ENCODE data around the gene MARCO.

MARCO gene

GRCh38 chr2:119019521-119019920 is 77.5 kb downstream of the MARCO start (continued):
- TF ChIP-seq TSHZ2 (CRISPR knock-in tag; IDR thresholded peaks at IDR 0.05) (no peak), ESRRG (CRISPR knock-in tag; IDR thresholded peaks at IDR 0.05) (no peak), ZFP30 (CRISPR knock-in tag; IDR thresholded peaks at IDR 0.05) (no peak), OSR1 (CRISPR knock-in tag; IDR thresholded peaks at IDR 0.05) (no peak)

GRCh38 chr2:119022678-119023077 is 80.7 kb downstream of the MARCO start:
- ATAC-seq: no peak
- TF ChIP-seq ZNF8 (CRISPR knock-in tag; IDR thresholded peaks at IDR 0.05): no peak
- TF ChIP-seq ZFP30 (CRISPR knock-in tag; IDR thresholded peaks at IDR 0.05): no peak
- no peak for TF ChIP-seq SNAI2 (CRISPR knock-in tag; IDR thresholded peaks at IDR 0.05)
- no peak for TF ChIP-seq TCF4 (CRISPR knock-in tag; IDR thresholded peaks at IDR 0.05; ENCODE audit: borderline replicate concordance)
- no peak for TF ChIP-seq PATZ1 (CRISPR knock-in tag; IDR thresholded peaks at IDR 0.05; ENCODE audit: borderline replicate concordance)

- TF ChIP-seq RARB (CRISPR knock-in tag; IDR thresholded peaks at IDR 0.05) (no peak), ZNF565 (CRISPR knock-in tag; conservative IDR thresholded peaks at IDR 0.05; ENCODE audit: low read depth) (no peak), ARNTL (CRISPR knock-in tag; IDR thresholded peaks at IDR 0.05; ENCODE audit: borderline replicate concordance, low read depth) (no peak), ZNF8 (CRISPR knock-in tag; IDR thresholded peaks at IDR 0.05) (no peak), ZFP30 (CRISPR knock-in tag; IDR thresholded peaks at IDR 0.05) (no peak), BACH2 (CRISPR knock-in tag; IDR thresholded peaks at IDR 0.05; ENCODE audit: borderline replicate concordance) (no peak), PATZ1 (CRISPR knock-in tag; IDR thresholded peaks at IDR 0.05; ENCODE audit: borderline replicate concordance) (no peak), ISL1 (CRISPR knock-in tag; IDR thresholded peaks at IDR 0.05) (no peak), OSR1 (CRISPR knock-in tag; IDR thresholded peaks at IDR 0.05) (no peak), TSHZ2 (CRISPR knock-in tag; IDR thresholded peaks at IDR 0.05) (no peak), CSDC2 (CRISPR knock-in tag; IDR thresholded peaks at IDR 0.05) (no peak)
- ATAC-seq: no peak
Measured at GRCh38 chr2:119023534-119023933, 81.5 kb downstream of the MARCO start.

- ATAC-seq: no peak
- no peak for TF ChIP-seq ZNF8 (CRISPR knock-in tag; IDR thresholded peaks at IDR 0.05)
- no peak for TF ChIP-seq GLIS3 (CRISPR knock-in tag; IDR thresholded peaks at IDR 0.05)
- no peak for TF ChIP-seq ISL1 (CRISPR knock-in tag; IDR thresholded peaks at IDR 0.05)
- TF ChIP-seq CSRNP3 (CRISPR knock-in tag; IDR thresholded peaks at IDR 0.05): no peak
- no peak for TF ChIP-seq TOX (CRISPR knock-in tag; IDR thresholded peaks at IDR 0.05; ENCODE audit: borderline replicate concordance)
- TF ChIP-seq PPARA (CRISPR knock-in tag; IDR thresholded peaks at IDR 0.05; ENCODE audit: borderline replicate concordance): no peak
- TF ChIP-seq POU6F1 (CRISPR knock-in tag; IDR thresholded peaks at IDR 0.05; ENCODE audit: borderline replicate concordance, low read depth): no peak
- TF ChIP-seq ZFP30 (CRISPR knock-in tag; IDR thresholded peaks at IDR 0.05): no peak
- TF ChIP-seq OSR1 (CRISPR knock-in tag; IDR thresholded peaks at IDR 0.05): no peak
- no peak for TF ChIP-seq ZNF70 (CRISPR knock-in tag; IDR thresholded peaks at IDR 0.05)
- TF ChIP-seq SNAI2 (CRISPR knock-in tag; IDR thresholded peaks at IDR 0.05): no peak
- TF ChIP-seq TCF4 (CRISPR knock-in tag; IDR thresholded peaks at IDR 0.05; ENCODE audit: borderline replicate concordance): no peak
- TF ChIP-seq PATZ1 (CRISPR knock-in tag; IDR thresholded peaks at IDR 0.05; ENCODE audit: borderline replicate concordance): no peak
- no peak for TF ChIP-seq CSDC2 (CRISPR knock-in tag; IDR thresholded peaks at IDR 0.05)
- TF ChIP-seq ESRRG (CRISPR knock-in tag; IDR thresholded peaks at IDR 0.05): no peak
- no peak for TF ChIP-seq ZC3H10 (CRISPR knock-in tag; IDR thresholded peaks at IDR 0.05)
- no peak for TF ChIP-seq ARNTL (CRISPR knock-in tag; IDR thresholded peaks at IDR 0.05; ENCODE audit: borderline replicate concordance, low read depth)
Measured at GRCh38 chr2:119024152-119024551, 82.2 kb downstream of the MARCO start.

Data from SK-N-SH treated with all-trans-retinoic acid at 6 μM for 48 hours (cell line).